Urothelium cell line (cell line): Measurements from ENCODE around the gene DIS3L2.
"Not testable (repeated sequence)": the region's sequence is repeated elsewhere in the genome, so short reads cannot be mapped to it uniquely, and the experiment has no call there.

Experiments used
- DNase-seq: peaks from one replicate; pipeline ENCODE4 v3.0.0; 2011; ENCODE audit warnings: low spot score, mixed read lengths
- FAIRE-seq: peaks from 2 replicates; lab custom pipeline; 2011; peaks lifted over from hg19 to GRCh38; lab: Jason Lieb, UNC

The DIS3L2 gene

DNA sequence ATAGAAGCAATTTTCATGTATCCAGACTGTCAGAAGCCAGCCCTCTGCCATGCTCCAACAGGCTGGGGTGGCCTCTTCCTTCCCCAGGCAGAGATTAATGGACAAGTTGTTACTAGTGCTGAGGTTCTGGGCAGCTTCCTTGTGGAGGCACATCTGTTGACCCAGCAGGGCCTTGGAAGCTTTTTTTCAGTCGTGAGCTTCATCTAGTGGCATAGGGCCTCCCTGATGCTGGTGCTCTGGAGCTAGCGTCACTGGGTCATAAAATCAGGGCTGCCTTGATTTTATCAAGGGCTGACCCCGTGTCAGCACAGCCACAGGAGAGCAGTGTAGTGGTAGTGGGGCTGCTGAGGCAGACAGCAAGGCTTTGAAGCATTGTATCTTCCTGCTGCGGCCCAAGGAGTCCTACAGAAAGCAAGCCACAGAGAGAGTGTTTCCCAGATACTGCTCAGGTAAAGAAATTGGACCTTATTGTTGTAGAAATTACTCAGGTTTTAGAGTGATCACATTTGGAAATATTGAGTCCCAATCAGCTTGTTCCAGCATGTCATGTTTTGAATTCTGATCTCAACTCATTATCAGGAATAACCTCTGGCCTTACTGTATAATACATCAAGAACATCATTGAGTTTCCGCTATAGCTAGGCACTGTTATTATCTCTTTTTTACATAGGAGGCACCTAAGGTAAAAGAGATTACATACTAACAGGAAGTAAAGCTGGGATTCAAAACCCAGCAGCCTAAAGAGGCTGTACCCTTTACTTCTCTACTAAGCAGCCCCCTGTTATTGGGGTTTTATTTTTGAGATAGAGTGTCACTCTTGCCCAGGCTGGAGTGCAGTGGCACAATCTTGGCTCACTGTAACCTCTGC is 324.7 kb downstream of the DIS3L2 start:
- no peak for FAIRE-seq
- no peak for DNase-seq

GRCh38 chr2:232287316-232287715 is 325.8 kb downstream of the DIS3L2 start:
- DNase-seq (no peak), FAIRE-seq (no peak)

DNA sequence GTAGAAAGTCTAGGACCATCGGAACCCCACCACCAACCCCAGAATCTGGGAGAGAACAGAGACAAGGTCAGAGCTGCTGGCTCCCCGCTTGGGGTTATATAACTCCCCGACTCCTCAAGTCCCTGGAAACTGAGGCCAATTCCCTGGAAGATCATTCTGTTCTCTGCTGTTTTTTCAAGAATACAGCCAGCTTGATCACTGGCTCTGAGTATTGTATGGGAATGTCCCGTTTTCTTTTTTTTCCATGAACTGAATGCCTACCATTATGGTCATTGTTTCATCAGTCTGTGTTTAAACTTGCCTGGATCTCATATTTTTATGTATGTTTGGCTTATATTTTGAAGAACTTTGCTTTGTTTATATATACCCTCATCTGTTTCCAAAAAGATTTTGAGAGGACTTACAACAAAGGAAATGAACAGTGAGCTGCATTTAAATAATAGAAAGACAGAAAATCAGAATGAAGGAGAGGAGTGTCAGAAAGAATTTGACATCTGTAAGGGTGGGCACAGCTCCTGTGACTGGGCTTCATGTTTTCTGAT is 327.0 kb downstream of the DIS3L2 start:
- FAIRE-seq: no peak
- no peak for DNase-seq

DNA sequence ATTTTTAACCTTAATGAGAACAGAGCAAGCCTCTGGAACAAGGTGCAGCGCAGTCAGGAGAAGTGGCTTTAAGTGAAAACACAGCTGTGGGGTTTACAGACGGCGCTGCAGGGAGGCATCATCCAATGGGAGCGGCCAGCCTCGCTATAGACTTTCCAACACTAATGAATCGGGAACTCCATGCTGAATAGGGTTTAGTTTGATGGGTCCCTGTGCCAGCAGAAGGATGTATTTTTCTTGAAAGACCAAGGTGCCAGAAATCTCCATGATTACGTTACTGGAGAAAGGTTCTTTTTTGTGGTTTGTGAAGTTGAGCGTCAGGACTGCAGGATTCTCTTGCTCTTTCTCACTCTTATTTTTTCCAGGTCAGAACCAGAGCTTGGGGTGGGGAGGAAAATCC is 329.2 kb downstream of the DIS3L2 start:
- DNase-seq (no peak), FAIRE-seq (no peak)

DNA sequence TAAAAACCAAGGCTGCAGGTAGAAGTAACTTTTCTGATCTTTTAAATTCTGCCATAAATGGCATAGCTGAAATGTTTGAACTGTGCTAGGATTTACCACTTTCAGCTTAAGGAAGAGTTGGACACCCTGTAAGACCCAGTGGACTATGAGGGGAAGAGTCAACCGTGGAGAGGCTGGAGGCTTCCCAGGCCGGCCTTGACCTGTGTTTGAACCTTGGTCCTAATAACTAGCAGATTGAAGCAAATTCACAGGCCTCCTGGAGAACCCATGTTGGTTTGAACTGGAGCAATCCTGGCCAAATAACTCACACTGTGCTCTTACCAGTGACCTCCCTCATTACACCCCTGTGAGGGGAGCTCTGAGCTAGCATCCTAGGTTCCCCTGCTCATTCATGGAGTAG is 329.8 kb downstream of the DIS3L2 start:
- no peak for DNase-seq
- no peak for FAIRE-seq

DNA sequence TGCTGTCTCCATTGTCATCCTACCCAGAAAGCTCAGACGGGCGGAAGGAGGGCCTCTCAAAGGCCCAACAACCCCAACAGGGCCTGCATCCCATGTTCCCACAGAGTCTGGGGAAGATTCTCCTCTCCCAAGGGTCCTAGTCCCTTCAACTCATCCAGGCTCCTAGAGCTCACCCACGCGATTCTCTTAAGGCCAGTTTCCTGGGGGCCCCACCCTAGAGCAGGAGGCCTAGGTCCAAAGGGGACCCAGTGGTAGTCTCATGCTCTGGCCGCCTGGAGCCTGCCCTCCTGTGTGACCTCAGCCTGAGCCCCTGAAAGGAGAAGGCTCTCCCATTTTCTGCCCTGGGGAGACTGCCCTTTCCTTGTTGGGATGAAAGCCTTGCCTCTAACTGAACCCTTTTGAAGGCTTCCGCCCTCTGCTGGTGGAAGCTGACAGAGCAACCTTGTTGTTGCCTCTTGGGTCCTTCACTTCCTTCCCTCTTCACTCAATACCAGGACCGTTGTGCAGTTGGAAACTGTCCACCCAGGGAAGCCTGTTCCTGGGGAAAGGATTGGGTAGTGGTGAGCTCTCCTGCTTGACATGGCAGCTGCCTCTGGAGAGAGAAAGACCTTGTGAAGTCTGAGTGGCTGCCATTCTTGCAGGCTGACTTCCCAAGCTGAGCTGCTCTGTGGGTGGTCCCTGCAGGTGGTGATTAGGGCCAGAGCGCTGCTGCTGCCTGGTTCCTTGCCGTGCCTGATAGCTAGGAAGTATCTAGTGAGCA is 331.1 kb downstream of the DIS3L2 start:
- DNase-seq: peak; percentile 59
- FAIRE-seq: no peak

DNA sequence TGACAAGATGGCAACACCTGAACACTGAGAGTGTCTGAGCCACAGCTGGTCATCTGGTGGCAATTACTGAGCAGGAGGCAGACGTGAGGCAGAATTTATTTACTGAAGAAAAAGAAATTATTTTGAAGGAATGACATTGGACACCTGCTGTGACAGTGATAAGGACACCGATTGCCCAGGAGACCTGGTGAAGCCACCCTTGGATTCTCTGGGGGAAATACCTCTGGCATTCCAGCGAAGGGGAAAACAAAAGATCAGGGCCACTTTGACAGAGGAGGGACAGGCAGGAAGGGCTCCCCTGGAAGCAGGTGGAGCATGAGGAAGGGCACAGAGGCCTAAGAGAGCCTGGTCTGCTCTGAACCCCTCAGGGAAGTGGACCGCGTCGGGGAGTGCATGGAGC is 331.7 kb downstream of the DIS3L2 start:
- FAIRE-seq (no peak), DNase-seq (no peak)

GRCh38 chr2:232295971-232296370 is 334.5 kb downstream of the DIS3L2 start:
- FAIRE-seq (no peak), DNase-seq (no peak)

DNA sequence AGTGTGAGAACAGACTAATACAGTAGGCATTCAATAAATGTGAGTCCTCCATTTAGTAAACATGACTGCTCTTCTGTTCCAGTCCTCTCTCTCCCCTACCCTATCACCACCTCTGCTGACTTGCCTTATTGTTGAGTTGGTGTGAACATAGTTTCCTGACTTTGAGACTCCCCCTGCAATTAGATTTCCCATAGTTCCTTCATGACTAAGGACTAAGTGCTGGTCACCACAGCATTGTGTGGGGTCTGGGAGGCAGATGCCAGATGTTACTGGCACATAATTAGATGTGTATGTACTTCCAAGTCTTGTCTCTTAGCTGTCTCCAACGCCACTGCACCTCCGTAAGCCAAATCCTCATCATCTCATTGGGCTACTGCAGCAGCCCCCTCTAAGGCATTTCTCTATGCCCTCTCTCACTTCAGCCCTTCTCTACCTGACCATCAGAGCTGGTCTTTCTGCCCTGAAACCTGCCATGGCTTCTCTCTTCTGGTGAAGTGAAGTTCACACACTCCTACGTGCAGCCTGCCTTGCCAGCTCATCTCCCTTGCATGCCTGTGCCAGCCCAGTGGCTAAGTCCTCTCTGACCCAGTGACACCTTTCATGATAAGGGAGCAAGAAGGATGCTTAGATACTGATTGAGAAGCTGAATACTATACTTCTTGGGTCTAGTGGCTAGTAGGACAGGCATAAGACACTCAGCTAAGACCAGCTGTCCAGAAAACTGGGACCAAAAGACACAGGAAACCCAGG is 335.4 kb downstream of the DIS3L2 start:
- DNase-seq (no peak), FAIRE-seq (no peak)

GRCh38 chr2:232299084-232299483 is 337.6 kb downstream of the DIS3L2 start:
- DNase-seq (no peak), FAIRE-seq (no peak)

- DNase-seq (no peak), FAIRE-seq (no peak)
Measured at GRCh38 chr2:232299927-232300674, 338.6 kb downstream of the DIS3L2 start.

- FAIRE-seq (no peak), DNase-seq (no peak)
Measured at GRCh38 chr2:232300894-232301387, 339.4 kb downstream of the DIS3L2 start.

- DNase-seq: no peak
- no peak for FAIRE-seq
Measured at GRCh38 chr2:232304236-232304635, 342.7 kb downstream of the DIS3L2 start.

- DNase-seq (no peak), FAIRE-seq (no peak)
Measured at GRCh38 chr2:232306741-232307305, 345.3 kb downstream of the DIS3L2 start.

DNA sequence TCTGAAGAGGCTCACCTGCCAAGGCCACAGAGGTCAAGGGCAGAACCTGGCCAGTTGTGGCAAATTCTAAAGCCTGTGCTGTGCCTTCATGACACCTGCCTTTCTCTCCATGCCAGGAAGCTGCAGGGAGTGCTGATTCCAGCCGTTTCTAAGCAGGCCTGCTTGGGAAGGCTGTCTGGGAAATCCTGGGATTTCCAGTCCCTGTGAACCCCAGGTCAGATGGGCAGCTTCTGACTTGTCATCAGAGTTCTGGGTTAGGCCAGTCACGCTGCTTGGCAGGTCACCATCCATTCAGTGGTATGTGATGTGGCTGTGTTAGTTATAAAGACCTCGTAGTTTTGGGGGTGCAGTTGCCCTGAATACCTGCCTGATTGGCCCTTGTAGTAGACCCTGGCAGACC is 346.3 kb downstream of the DIS3L2 start:
- DNase-seq (no peak), FAIRE-seq (no peak)

- DNase-seq (no peak), FAIRE-seq (no peak)
Measured at GRCh38 chr2:232308986-232309385, 347.5 kb downstream of the DIS3L2 start.

GRCh38 chr2:232309592-232309991 is 348.1 kb downstream of the DIS3L2 start:
- no peak for DNase-seq
- no peak for FAIRE-seq

GRCh38 chr2:232310121-232310520 is 348.6 kb downstream of the DIS3L2 start:
- no peak for DNase-seq
- FAIRE-seq: no peak

DNA sequence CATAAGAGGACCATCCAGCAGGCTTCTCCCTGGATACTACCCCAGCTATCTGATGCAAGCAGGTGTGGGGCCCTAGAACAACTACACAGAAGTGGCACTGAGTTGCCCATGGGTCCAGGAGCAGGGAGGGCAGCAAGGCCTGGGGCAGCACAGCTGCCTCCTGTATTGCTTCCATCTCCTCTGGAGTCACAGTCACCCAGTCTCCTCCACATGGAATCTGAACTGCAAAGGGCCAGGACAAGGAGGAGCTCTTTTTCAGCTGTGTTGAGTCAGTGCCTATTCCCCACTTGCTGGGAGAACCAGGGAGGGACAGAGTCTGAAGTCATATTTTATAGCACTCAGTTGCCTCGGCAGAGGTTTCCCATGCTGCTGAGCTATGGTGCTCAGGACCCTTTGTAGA is 349.2 kb downstream of the DIS3L2 start:
- DNase-seq: no peak
- FAIRE-seq: no peak

GRCh38 chr2:232313645-232314044 is 352.1 kb downstream of the DIS3L2 start:
- DNase-seq, FAIRE-seq: not testable (repeated sequence)
